OCI-LY7 (cell line): ENCODE results near the gene GABRD. TPM values are rescaled to one million over a fixed set of nuclear protein-coding genes. Genes with fewer than 3 reads are reported as not detected.

Experiments used
- BruUV-seq: library from RNA; stranded (reverse); fragments of 400-500 nt; replicated peaks from 2 replicates; lab custom pipeline; 2021; lab: Mats Ljungman, UMichigan
- CTCF ChIA-PET: fragments of 300-600 bp; sonication (Branson Sonifier 250); formaldehyde crosslinking; loops from one replicate; lab custom pipeline; 2022; ENCODE audit warnings: antibody characterized with exemption; ENCODE audit not compliant: unreplicated experiment; lab: Charles Lee
- POLR2A ChIA-PET: fragments of 300-600 bp; sonication (Branson Sonifier 250); formaldehyde crosslinking; loops from one replicate; lab custom pipeline; 2022; ENCODE audit warnings: antibody characterized with exemption; lab: Charles Lee
- DNase-seq: peaks from one replicate; pipeline ENCODE4 v3.0.0-alpha.2; 2015; ENCODE audit warnings: low spot score
- H2AFZ ChIP-seq: fragments of 200-600 bp; sonication (generic), shearing (Covaris generic); 2 replicates; pipeline ENCODE4 v1.6.1; 2014; ENCODE audit warnings: mild to moderate bottlenecking, antibody characterized with exemption, low read length, moderate library complexity
- H3K27ac ChIP-seq: fragments of 200-600 bp; sonication (generic); 2 replicates; pipeline ENCODE4 v1.5.1; 2014; ENCODE audit warnings: mixed run types, low read depth, mild to moderate bottlenecking, moderate library complexity, low read length, inconsistent platforms; ENCODE audit not compliant: poor library complexity, severe bottlenecking
- H3K36me3 ChIP-seq: fragments of 200-600 bp; sonication (generic); 2 replicates; pipeline ENCODE4 v1.6.1; 2014; ENCODE audit warnings: mild to moderate bottlenecking, antibody characterized with exemption, low read length, moderate library complexity, mixed read lengths; ENCODE audit not compliant: insufficient read depth
- H3K4me1 ChIP-seq: fragments of 200-600 bp; sonication (generic); 2 replicates; pipeline ENCODE4 v1.5.1; 2014; ENCODE audit warnings: mild to moderate bottlenecking, low read length; ENCODE audit not compliant: insufficient read depth, poor library complexity, severe bottlenecking
- H3K4me2 ChIP-seq: fragments of 200-600 bp; sonication (generic); 2 replicates; pipeline ENCODE4 v1.6.1; 2014; ENCODE audit warnings: mild to moderate bottlenecking, low read length
- H3K4me3 ChIP-seq: fragments of 200-600 bp; sonication (generic); 2 replicates; pipeline ENCODE4 v1.5.1; 2014; ENCODE audit warnings: mild to moderate bottlenecking, low read depth, low read length; ENCODE audit not compliant: poor library complexity, severe bottlenecking
- H3K79me2 ChIP-seq: fragments of 200-600 bp; sonication (generic); 2 replicates; pipeline ENCODE4 v1.6.1; 2016; ENCODE audit warnings: low read depth, mild to moderate bottlenecking, low read length, moderate library complexity, mixed read lengths; ENCODE audit not compliant: insufficient read depth
- H3K9me2 ChIP-seq: fragments of 200-600 bp; sonication (generic); 2 replicates; pipeline ENCODE4 v1.6.1; 2016; ENCODE audit warnings: mild to moderate bottlenecking, low read length, mixed read lengths; ENCODE audit not compliant: insufficient read depth
- H3K9me3 ChIP-seq: fragments of 200-600 bp; sonication (generic); 2 replicates; pipeline ENCODE4 v1.6.1; 2014; ENCODE audit warnings: mild to moderate bottlenecking, mixed run types, low read length, mixed read lengths
- H4K20me1 ChIP-seq: fragments of 200-600 bp; sonication (generic); 2 replicates; pipeline ENCODE4 v1.6.1; 2014; ENCODE audit warnings: mild to moderate bottlenecking, antibody characterized with exemption, low read length, moderate library complexity, mixed read lengths; ENCODE audit not compliant: insufficient read depth
- EZH2phosphoT487 ChIP-seq: fragments of 200-600 bp; sonication (generic); IDR thresholded peaks from 2 replicates; pipeline ENCODE4 v1.6.1; 2018; ENCODE audit warnings: low read depth, borderline replicate concordance, mild to moderate bottlenecking, mixed run types, antibody characterized with exemption, low read length, moderate library complexity, mixed read lengths
- intact Hi-C: fragments of 100-400 bp; cut with micrococcal nuclease; formaldehyde crosslinking; loops from one replicate; pipeline ENCODE4 v1.10.0; 2022; ENCODE audit not compliant: unreplicated experiment
- total RNA-seq, 2 experiments: library from RNA; depleted of rRNA in 1 of 2; stranded (reverse); fragments of >200 nt in 1 of 2; shearing (Covaris generic) in 1 of 2; gene quantifications; 2 replicates each; pipeline ENCODE4 v1.2.3, GENCODE V29; 2014 to 2022
- TF ChIP-seq, protein P1 (sequence below): fragments of 200-600 bp; sonication (generic); conservative IDR thresholded peaks from 2 replicates; pipeline ENCODE4 v1.5.1; 2014; ENCODE audit warnings: mild to moderate bottlenecking, antibody characterized with exemption, low read length, moderate library complexity, mixed read lengths

GABRD gene
- total RNA-seq, 2 experiments from 2014 or later, result not detected

DNA sequence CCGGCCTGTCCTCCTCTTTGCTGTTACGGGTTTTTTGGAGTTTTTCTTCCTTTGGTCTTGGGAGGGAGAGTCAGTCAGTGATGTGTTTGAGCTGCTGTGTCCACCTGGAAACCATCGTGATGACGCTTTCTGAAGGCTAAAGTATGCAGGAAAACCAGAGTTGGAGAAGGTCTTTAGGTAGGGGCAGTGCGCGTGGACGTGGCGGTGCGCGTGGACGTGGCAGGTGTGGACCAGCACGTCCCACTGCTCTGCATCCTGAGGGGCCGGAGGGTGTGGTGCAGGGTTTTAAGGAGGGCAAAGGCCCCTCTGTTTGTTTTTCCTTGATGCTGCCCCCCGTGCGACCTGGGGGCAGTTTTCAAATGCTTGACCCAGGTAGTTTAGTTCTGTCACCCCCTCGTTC is 61.0 kb downstream of the GABRD start:
- Histone ChIP-seq H3K27ac (no peak overlapping the region), H3K9me2 (no peaks in the 10 kb centered on the region), H4K20me1 (no peaks in the 10 kb centered on the region), H3K79me2 (no peaks in the 10 kb centered on the region), H3K36me3 (no peaks in the 10 kb centered on the region), H2AFZ (no peak overlapping the region), H3K4me3 (no peak overlapping the region), H3K4me2 (no peak overlapping the region), H3K9me3 (peaks cover 11% of the 10 kb centered on the region; the same call in 1 of the 2 replicates), H3K4me1 (no peaks in the 10 kb centered on the region)
- DNase-seq, result no peak
- TF ChIP-seq, protein P1, sequence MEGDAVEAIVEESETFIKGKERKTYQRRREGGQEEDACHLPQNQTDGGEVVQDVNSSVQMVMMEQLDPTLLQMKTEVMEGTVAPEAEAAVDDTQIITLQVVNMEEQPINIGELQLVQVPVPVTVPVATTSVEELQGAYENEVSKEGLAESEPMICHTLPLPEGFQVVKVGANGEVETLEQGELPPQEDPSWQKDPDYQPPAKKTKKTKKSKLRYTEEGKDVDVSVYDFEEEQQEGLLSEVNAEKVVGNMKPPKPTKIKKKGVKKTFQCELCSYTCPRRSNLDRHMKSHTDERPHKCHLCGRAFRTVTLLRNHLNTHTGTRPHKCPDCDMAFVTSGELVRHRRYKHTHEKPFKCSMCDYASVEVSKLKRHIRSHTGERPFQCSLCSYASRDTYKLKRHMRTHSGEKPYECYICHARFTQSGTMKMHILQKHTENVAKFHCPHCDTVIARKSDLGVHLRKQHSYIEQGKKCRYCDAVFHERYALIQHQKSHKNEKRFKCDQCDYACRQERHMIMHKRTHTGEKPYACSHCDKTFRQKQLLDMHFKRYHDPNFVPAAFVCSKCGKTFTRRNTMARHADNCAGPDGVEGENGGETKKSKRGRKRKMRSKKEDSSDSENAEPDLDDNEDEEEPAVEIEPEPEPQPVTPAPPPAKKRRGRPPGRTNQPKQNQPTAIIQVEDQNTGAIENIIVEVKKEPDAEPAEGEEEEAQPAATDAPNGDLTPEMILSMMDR, result no peak
- no peak for TF ChIP-seq EZH2phosphoT487
- intact Hi-C loops, result no loop called here
- CTCF ChIA-PET, result no interaction called here
- no TSS peak for BruUV-seq
- POLR2A ChIA-PET, result no interaction called here

Other genes with a start within 250 kb of the GABRD start
- 144 and 156 TPM in 2 replicates for gene NADK, start 240.9 kb upstream of the GABRD start, total RNA-seq (2014; rRNA removed; shearing (Covaris generic))
- 173 and 184 TPM in 2 replicates for gene NADK, start 240.9 kb upstream of the GABRD start, total RNA-seq (2022)
- gene GNB1, start 128.3 kb upstream of the GABRD start, total RNA-seq (2014; rRNA removed; shearing (Covaris generic)), result 86.9 and 101 TPM in 2 replicates
- 502 and 563 TPM in 2 replicates for gene GNB1, start 128.3 kb upstream of the GABRD start, total RNA-seq (2022)
- gene CALML6, start 104.1 kb upstream of the GABRD start, total RNA-seq (2014; rRNA removed; shearing (Covaris generic)), result 0.54 and 0.88 TPM in 2 replicates
- 2.4 and 5.1 TPM in 2 replicates for gene CALML6, start 104.1 kb upstream of the GABRD start, total RNA-seq (2022)
- gene TMEM52, start 100.1 kb upstream of the GABRD start, total RNA-seq (2014; rRNA removed; shearing (Covaris generic)), result 0.46 and 1.7 TPM in 2 replicates
- gene TMEM52, start 100.1 kb upstream of the GABRD start, total RNA-seq (2022), result 2.5 and 2.7 TPM in 2 replicates
- not detected in 2 replicates for gene CFAP74, start 15.6 kb upstream of the GABRD start, total RNA-seq (2014; rRNA removed; shearing (Covaris generic))
- not detected in 2 replicates for gene CFAP74, start 15.6 kb upstream of the GABRD start, total RNA-seq (2022)
- 8.0 and 10.2 TPM in 2 replicates for gene PRKCZ, start 31.1 kb downstream of the GABRD start, total RNA-seq (2014; rRNA removed; shearing (Covaris generic))
- 10.0 and 13.0 TPM in 2 replicates for gene PRKCZ, start 31.1 kb downstream of the GABRD start, total RNA-seq (2022)
- 25.7 and 47.4 TPM in 2 replicates for gene FAAP20, start 175.4 kb downstream of the GABRD start, total RNA-seq (2014; rRNA removed; shearing (Covaris generic))
- gene FAAP20, start 175.4 kb downstream of the GABRD start, total RNA-seq (2022), result 55.4 and 55.7 TPM in 2 replicates
- 3.4 and 4.7 TPM in 2 replicates for gene SKI, start 209.0 kb downstream of the GABRD start, total RNA-seq (2014; rRNA removed; shearing (Covaris generic))
- gene SKI, start 209.0 kb downstream of the GABRD start, total RNA-seq (2022), result 10.0 and 11.7 TPM in 2 replicates